GM21515 (cell line): ENCODE measurements around the gene FZD10.

Experiments
- ATAC-seq: cut with Tn5 transposase; IDR thresholded peaks from one replicate; pipeline ENCODE4 v1.9.1; 2021; ENCODE audit not compliant: unreplicated experiment

Gene FZD10

DNA sequence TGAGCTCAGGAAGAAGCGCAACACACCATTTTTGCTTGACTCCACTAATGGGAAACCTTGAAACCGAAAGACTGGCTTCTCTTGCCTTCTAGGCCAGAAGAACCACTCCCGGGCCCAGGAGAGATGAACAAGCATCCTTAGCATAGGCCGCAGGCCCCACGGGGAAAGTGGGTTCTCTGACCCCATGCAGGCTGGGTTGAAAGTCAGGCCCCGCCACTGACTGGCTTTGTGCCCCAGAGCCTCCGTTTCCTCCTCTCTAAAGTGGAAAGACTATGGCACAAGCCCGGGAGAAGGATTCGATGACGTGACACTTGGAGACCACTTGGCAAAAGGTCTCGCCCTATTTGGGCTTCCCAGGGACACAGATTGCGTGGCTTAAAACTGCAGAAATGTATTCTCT is 9.9 kb upstream of the FZD10 start:
- no peak for ATAC-seq

DNA sequence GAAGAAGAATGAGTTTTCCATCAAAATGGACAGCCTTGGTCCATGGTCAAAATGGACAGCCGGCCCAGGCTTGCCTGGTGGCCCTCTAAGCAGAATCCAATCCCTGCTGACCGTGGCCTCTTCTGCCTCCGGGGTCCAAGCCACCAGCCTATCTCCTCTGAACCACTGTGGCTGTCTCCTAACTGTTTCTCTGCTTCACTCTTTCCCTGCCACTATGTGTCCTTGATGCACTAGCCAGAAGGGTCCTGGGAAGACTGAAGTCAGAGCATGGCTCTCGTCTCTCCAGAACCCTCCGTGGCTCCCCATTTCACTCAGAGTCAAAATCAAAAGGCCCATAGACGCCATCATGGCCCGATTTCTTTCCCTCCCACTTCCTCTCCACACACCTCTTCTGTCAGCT is 8.5 kb upstream of the FZD10 start:
- ATAC-seq, result no peak

DNA sequence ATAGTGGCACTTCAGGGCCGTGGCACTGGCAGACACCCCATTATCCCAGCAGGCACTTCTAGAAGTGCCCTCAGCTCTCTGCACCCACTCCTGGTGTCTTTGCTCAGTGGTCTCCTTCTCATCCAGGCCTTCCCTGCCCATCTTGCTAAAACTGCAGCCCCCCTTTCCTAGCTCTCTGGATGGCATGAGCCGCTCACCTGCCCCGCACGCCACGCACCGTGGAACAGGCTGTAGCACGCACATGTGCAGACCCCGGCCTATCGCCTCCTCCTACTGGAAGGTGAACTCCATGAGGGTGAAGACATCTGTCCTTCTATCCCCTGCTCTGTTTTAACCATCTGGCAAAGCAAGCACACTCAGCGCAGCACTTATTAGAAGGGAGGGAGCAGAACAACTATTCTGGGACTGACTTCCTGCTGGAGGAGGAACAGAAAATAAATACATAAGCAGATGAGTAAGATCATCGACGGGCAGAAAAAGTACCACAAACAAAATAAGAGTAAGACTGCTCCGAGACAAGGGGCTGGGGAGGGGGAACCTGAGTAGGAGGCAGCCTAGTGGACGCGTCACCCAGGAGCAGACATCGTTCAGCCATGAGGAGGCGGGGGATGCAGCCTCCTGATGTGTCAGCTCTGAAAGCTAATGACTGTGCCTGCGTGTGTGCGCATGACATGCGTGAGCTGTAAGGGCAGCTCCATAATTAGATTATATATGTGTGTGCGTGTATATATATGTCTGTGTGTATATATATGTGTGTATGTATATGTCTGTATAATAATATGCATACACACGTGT is 7.8 kb upstream of the FZD10 start:
- no peak for ATAC-seq

DNA sequence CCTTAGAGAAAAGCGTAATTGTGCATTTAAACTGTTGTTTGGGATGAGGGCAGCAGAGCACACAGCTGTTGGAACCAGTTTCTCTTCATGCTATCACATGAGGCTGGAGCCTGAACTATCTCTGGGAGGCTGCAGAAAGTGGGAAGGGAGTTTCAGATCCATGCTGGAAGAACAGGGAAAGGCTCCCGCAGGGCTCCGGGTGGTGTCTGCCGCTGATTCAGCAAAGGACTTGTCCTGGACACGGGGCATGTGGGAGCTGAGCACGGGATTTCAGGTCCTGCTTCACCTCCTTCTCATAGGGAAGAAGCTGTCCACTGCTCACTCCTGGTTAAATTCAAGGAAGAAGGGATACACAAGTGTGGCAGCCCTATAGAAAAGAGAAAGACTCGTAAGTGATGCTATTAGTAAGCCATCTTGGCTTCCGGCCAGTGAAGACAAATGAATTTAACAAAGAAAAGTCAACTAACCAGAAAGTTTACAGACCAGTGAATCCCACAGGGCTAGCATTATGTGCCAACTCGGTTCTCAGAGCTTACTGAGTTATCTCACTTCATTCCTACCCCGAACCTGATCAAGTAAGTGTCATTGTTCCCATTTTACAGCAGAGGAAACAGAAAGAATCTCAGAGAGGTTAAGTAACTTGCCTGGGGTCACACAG is 6.7 kb upstream of the FZD10 start:
- ATAC-seq, result no peak

DNA sequence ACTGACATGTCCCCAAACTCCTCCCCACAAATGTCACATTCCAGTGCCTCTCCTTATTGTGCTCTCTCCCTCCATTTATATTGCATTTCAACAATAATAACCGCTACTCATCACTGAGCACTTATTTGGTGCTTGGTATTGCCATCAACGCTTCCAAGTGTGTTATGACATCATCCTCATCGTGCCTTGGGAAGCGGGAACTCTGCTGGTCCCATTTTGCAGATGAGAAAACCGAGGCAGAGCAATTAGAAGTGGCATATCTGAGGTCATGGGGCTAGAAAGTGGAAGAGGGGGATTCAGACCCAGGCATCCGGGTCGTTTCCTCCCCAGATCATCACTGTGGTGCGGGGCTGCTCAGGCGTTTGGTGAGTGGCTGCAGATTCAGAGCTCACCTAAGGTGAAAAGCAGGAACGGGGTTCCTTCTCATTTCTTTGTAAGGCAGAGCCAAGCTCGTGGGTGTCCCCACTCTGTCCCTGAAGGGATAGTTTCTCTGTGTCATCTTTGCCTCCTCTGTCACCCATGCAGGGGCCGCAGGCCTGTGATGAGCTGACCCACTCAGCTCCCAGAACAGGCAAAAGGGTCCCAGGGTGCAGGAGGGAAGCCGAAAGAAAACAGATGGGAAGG is 5.5 kb upstream of the FZD10 start:
- no peak for ATAC-seq

DNA sequence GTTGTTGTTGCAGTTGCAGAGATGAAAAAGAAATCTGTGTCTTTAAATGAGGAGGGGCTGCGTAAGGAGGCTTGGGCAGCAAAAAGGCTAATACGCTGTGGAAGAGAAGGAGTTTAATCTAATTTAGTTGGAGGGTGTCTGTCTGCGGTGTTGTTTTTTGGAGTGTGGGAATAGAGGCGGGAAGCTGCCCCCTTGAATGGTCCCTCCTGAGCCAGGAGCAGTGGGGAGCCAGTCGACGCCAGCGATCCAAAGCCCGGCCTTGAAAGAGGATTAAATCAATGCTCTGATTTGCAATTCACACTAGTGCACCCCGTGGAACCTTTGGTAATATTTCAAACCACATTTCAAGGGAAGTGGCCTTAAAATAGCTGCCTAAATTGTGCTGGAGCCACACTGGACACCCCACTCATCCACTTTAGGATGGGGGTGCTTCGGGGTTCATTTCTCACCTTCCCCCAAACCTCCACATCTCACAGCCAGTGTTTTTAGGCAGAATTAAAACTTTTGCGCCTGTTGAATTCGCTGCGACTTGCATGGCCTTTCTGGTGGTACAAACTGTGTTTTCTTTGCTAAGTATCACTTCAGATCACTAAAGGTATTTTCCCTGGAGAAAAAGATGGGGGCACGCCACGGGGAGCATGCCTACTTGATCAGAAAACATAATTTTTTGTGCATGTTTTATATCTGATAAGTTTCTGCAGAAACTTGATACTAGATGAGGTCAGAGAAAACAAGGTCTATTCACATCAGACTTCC is 4.1 kb upstream of the FZD10 start:
- ATAC-seq, result no peak

DNA sequence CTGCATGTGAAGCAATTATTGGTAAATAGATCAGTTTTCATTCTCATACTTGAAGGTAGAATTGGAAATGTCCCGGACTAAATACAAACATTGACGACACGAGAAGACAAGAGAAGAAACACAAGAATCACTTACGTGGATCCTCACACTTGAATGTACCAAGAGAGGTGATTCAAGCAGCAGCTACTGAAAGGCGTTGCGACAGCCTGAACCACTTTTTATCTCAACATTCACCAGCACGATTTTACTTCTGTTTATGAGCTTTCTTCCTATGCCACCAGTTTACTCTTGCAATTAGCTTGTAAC is 3.6 kb upstream of the FZD10 start:
- no peak for ATAC-seq

DNA sequence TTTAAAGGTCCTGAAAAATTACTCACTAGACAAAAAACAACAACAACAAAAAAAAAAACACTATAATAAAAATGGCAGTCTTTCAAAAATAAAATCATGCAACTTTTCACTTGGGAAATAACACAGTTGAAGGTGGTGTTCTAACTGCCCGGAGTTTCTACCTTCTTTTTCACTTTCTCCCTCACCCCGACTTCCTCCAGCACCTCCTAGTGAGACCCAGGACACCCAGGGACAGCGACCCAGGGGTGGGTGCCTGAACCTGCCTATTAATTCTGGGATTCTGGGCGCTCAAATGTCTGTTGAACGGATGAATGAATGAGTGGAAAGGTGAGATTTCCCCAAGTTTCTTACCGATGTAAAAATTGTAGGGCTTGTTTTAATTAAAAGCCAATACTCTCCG is 2.0 kb upstream of the FZD10 start:
- ATAC-seq, result no peak

DNA sequence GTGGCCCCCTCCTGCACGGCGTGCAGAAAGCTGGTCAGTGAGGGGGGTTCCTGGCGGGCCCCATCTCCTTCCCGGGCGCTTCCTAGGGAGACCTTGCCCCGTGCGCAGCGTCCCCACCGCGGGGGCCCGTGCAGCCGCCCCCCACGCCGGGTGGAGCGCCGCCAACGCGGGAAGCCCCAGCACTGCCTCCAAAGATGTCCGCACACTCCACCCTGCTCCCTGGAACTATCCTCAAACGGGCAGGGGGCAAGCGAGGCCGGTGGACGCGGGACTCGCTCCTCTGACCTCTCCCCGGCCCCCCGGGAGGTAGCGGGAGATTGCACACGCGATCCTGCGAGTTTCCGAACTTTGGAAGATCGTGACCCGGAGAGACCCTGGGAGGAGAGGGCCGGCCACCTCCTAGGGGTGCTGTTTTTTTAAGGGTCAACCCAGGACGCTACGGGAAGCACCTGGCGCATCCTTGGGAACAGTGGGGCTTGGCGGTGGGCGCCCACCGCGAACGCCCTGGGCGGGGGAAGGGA is 1.5 kb upstream of the FZD10 start:
- ATAC-seq, result no peak

DNA sequence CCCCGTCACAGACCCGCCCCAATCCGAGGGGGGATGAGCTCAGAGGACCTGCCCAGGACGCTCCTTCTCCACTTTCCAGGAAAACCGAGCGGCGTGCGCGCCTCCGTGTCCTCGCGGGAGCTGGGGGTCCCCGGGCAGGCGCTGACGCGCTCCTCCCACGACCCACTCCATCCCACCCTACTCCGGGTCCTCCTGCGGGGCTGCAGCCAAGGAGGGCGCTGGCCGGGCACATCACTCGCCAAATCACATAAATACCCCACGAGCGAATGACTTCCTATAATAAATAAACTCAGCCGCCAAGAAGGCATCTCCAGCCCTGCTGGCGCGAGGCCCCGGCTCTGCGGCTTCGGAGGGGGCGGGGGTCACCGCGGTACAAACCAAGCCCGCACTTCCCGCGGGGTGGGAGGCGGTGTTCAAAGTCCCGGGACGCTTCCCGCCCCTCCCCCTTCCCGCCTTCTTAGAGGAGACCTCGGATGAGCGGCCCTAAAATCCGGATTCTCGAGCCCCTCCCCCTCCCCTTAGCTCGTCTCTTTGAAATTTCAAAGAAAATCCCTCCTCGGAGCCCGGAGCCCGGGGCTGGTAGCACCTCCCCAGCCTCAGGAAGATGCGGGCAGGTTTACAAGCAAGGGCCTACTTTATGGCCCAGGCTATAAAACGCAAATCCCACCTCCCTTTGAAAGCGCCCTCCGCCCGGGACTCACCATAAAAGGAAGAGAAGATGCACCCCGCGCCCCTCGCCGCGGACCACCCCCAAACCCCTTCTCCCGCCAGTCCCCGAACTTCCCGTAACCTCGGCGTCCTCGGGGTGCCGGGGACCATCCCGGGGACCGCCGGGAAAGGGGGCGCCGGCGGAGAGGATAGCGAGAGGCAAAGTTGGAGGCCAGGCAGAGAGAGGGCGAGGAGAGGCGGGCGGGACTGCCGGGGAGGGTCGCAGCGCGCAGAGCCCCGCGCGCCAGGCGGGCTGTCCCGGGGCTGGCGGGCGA is 712 bp upstream of the FZD10 start:
- no peak for ATAC-seq

DNA sequence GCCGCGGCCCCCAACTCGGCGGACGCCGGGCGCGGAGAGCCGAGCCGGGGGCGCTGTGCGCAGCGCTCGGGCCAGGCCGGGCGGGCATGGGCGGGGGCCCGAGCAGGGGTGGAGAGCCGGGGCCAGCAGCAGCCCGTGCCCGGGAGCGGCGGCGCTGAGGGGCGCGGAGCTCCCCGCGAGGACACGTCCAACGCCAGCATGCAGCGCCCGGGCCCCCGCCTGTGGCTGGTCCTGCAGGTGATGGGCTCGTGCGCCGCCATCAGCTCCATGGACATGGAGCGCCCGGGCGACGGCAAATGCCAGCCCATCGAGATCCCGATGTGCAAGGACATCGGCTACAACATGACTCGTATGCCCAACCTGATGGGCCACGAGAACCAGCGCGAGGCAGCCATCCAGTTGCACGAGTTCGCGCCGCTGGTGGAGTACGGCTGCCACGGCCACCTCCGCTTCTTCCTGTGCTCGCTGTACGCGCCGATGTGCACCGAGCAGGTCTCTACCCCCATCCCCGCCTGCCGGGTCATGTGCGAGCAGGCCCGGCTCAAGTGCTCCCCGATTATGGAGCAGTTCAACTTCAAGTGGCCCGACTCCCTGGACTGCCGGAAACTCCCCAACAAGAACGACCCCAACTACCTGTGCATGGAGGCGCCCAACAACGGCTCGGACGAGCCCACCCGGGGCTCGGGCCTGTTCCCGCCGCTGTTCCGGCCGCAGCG is 639 bp downstream of the FZD10 start:
- ATAC-seq, result no peak

DNA sequence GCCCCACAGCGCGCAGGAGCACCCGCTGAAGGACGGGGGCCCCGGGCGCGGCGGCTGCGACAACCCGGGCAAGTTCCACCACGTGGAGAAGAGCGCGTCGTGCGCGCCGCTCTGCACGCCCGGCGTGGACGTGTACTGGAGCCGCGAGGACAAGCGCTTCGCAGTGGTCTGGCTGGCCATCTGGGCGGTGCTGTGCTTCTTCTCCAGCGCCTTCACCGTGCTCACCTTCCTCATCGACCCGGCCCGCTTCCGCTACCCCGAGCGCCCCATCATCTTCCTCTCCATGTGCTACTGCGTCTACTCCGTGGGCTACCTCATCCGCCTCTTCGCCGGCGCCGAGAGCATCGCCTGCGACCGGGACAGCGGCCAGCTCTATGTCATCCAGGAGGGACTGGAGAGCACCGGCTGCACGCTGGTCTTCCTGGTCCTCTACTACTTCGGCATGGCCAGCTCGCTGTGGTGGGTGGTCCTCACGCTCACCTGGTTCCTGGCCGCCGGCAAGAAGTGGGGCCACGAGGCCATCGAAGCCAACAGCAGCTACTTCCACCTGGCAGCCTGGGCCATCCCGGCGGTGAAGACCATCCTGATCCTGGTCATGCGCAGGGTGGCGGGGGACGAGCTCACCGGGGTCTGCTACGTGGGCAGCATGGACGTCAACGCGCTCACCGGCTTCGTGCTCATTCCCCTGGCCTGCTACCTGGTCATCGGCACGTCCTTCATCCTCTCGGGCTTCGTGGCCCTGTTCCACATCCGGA is 1.4 kb downstream of the FZD10 start:
- no peak for ATAC-seq

DNA sequence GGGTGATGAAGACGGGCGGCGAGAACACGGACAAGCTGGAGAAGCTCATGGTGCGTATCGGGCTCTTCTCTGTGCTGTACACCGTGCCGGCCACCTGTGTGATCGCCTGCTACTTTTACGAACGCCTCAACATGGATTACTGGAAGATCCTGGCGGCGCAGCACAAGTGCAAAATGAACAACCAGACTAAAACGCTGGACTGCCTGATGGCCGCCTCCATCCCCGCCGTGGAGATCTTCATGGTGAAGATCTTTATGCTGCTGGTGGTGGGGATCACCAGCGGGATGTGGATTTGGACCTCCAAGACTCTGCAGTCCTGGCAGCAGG is 1.9 kb downstream of the FZD10 start:
- no peak for ATAC-seq

DNA sequence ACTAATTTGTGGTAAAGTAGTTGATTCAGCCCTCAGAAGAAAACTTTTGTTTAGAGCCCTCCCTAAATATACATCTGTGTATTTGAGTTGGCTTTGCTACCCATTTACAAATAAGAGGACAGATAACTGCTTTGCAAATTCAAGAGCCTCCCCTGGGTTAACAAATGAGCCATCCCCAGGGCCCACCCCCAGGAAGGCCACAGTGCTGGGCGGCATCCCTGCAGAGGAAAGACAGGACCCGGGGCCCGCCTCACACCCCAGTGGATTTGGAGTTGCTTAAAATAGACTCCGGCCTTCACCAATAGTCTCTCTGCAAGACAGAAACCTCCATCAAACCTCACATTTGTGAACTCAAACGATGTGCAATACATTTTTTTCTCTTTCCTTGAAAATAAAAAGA is 2.7 kb downstream of the FZD10 start:
- no peak for ATAC-seq

DNA sequence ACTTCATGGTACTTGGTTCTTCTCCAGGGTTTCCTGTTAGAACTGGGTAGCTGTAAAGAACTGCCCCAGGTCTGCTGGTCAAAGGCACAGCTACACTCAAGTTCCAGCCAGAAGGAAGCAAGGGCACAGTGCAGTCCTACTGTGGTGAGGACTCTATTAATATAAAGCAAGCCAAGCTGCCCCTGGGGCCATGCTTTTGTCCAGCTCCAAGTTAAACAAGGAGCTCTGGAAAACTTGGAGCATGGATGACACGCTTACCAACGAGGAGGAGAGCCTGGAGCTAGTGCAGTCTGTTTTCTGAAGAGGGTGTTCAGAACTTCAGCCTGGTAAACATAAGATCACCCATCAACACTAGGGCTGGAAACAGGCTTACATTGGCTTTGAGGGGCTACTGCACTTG is 4.0 kb downstream of the FZD10 start:
- no peak for ATAC-seq

DNA sequence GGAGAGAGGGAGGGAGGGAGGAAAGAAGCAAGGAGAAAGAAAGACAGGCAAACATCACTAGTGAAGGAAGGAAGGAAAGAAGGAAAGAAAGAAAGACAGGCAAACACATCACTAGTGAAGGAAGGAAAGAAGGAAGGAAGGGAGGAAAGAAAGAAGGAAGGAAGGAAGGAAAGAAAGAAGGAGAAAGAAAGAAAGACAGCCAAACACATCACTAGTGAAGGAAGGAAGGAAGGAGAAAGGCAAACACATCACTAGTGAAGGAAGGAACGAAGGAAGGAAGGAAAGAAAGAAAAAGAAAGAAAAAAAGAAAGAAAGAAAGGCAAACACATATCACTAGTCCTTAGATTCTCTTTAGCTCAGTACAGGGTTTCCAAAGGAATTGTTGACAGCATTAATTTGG is 5.3 kb downstream of the FZD10 start:
- ATAC-seq, result no peak

DNA sequence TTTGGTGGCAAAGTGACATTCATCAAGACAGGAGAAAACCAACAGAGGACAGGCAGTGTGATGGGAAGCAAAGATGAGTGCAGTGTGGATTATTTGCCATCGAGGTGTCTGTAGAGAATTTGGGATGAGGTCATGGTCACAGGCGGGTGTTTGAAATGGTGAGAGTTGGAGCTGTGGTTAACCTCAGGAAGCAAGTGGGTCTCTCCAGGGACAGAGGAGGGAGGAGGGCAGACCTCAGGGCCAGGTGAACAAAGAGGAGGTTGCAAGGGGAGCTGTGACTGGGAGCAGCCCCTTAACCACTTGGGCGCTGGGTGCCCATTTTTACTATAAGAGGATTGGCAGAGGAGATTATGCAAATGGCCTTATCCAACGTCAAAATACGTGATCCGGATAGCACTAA is 7.0 kb downstream of the FZD10 start:
- no peak for ATAC-seq

DNA sequence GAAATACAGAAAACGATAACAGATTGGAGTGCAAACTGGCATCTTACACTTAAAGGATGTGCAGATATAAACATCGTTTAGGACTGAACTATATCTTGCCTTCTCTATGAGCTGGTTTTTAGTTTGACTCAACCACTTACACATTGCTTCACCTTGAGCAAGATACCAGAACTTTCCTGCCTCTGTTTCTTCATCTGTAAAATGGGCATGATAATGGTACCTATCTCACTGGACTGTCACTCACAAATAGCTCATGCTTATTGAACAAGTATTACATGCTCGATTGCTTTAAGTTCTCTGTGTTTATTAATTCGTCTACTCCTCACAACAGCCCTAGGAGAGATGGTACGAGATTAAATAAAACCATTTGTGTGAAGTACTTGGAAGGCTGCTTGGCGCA is 7.7 kb downstream of the FZD10 start:
- ATAC-seq, result no peak

DNA sequence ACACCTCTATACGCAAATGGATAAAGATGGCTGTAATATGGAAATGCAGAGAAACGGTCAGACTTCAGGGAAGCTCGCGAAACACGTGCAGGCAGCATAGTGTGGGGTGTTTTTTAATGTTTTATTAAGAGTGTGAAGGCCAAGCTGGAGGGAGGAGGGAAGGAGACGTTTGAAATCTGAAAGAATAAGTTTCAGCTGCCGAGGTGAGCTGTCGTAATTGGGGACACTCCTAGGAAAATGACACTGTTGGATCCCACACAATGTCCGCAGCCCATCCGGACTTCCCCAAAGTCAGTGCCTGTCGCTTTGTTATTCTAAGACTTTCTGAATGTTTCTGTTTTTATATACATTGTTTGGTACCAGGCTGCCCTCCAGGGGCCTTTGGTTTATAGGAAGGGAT is 8.3 kb downstream of the FZD10 start:
- ATAC-seq, result no peak
